Natural killer cell treated with Interleukin-12 subunit alpha and Interleukin-12 subunit beta and Interleukin-15 and Interleukin-18, amount 100 ng/mL, for 72 hours (primary cell): ENCODE measurements around the gene SMCR8. TPM values are rescaled to one million over a fixed set of nuclear protein-coding genes. Genes with fewer than 3 reads are reported as not detected.

Experiments
- ATAC-seq, 2 donors: fragments of 150-1000 bp; cut with Tn5 transposase in 1 of 2; sonication (Bioruptor Pico), chemical (Tn5 transposase) in 1 of 2; 2 replicates each; pipeline ENCODE4 v1.10.0; 2021
- DNase-seq: peaks from one replicate; pipeline ENCODE4 v3.0.0; 2022; ENCODE audit warnings: low spot score
- H3K27ac Mint-ChIP-seq, 2 donors: 1 replicate in 1 of 2; 2 replicates in 1 of 2; pipeline ENCODE4 v1.8.0; 2022; ENCODE audit warnings: mixed read lengths in 2 of 2, mild to moderate bottlenecking in 1 of 2, moderate library complexity in 1 of 2
- H3K27me3 Mint-ChIP-seq, 2 donors: 1 replicate in 1 of 2; 2 replicates in 1 of 2; pipeline ENCODE4 v1.8.0; 2022; ENCODE audit warnings: mixed read lengths in 2 of 2
- H3K36me3 Mint-ChIP-seq: one replicate; pipeline ENCODE4 v1.8.0; 2022; ENCODE audit warnings: mixed read lengths
- H3K4me1 Mint-ChIP-seq, 2 donors: 1 replicate in 1 of 2; 2 replicates in 1 of 2; pipeline ENCODE4 v1.8.0; 2022; ENCODE audit warnings: low read depth in 2 of 2, mixed read lengths in 2 of 2, mild to moderate bottlenecking in 1 of 2
- H3K4me3 Mint-ChIP-seq: one replicate; pipeline ENCODE4 v1.8.0; 2022; ENCODE audit warnings: mixed read lengths
- H3K9me3 Mint-ChIP-seq: 2 replicates; pipeline ENCODE4 v1.8.0; 2022; ENCODE audit warnings: mixed read lengths
- total RNA-seq, 2 donors: library from RNA; stranded (reverse); gene quantifications; one replicate each; pipeline ENCODE4 v1.2.3, GENCODE V29; 2022

The SMCR8 gene, protein sequence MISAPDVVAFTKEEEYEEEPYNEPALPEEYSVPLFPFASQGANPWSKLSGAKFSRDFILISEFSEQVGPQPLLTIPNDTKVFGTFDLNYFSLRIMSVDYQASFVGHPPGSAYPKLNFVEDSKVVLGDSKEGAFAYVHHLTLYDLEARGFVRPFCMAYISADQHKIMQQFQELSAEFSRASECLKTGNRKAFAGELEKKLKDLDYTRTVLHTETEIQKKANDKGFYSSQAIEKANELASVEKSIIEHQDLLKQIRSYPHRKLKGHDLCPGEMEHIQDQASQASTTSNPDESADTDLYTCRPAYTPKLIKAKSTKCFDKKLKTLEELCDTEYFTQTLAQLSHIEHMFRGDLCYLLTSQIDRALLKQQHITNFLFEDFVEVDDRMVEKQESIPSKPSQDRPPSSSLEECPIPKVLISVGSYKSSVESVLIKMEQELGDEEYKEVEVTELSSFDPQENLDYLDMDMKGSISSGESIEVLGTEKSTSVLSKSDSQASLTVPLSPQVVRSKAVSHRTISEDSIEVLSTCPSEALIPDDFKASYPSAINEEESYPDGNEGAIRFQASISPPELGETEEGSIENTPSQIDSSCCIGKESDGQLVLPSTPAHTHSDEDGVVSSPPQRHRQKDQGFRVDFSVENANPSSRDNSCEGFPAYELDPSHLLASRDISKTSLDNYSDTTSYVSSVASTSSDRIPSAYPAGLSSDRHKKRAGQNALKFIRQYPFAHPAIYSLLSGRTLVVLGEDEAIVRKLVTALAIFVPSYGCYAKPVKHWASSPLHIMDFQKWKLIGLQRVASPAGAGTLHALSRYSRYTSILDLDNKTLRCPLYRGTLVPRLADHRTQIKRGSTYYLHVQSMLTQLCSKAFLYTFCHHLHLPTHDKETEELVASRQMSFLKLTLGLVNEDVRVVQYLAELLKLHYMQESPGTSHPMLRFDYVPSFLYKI
- total RNA-seq: 10 to 100 TPM; 29.1 to 32.1 TPM

- Mint-ChIP-seq H3K9me3 (no peaks in the 10 kb centered on the region), H3K4me1 (peaks cover 65 to 70% of the 10 kb centered on the region in 2 donors), H3K27ac (peak within 1 kb of the TSS; percentile 98), H3K27me3 (no peaks in the 10 kb centered on the region), H3K36me3 (peaks cover 11% of the 10 kb centered on the region), H3K4me3 (peak within 1 kb of the TSS; percentile 92)
- DNase-seq: peak; percentile 98
- ATAC-seq: peak; percentile 96 to 97
Measured at GRCh38 chr17:18314731-18315561, at the start of gene SMCR8, which contains the start of gene TOP3A. SMCR8 (plus strand) TSS chr17:18315293; CDS start chr17:18315790, 497 bp downstream. TOP3A (minus strand) TSS chr17:18314994; CDS start chr17:18314778, 216 bp downstream.

GRCh38 chr17:18267366-18267765 is 47.7 kb upstream of the SMCR8 start:
- Mint-ChIP-seq H3K36me3 (no peaks in the 10 kb centered on the region), H3K27me3 (no peaks in the 10 kb centered on the region), H3K4me3 (no peak overlapping the region), H3K4me1 (no peaks in the 10 kb centered on the region), H3K27ac (no peak overlapping the region), H3K9me3 (no peaks in the 10 kb centered on the region)
- ATAC-seq (peak; percentile 49 to 51), DNase-seq (no peak)

DNA sequence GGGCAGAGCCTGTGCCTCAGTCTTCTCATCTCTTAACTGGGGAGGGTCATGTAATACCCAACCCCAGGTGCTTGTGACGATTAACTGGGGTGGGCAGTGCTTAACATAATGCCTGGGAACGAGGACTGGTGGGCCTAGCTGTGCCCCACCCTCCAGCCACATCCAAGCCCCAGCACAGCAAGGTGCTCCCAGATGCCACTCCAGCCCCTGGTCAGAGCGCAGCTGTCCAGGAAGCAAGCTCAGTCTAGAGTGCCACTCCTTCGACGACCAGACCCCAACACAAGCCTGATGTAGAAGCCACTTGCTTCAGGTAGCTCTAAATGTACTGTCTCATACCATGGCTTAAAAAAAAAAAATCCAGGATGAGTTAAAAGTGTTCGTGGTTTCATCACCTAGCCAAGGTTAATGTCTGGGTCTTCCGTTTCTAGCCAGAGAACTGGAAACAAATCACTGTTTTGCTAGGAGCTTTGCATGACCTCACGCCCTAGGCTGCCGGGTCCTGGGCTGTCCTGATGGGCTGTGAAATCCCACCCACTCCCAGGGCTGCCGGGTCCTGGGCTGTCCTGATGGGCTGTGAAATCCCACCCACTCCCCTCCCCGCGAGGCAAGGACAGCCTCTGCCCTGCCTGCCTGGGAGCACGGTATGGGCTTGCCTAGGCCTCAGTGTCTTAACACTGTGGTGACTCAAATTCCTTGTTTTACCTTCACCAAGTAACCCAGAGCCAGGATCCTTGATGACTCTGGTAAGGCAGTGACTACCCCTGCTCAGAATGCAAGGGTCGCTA is 47.0 kb upstream of the SMCR8 start:
- Mint-ChIP-seq H3K36me3 (peaks cover 4% of the 10 kb centered on the region), H3K4me3 (no peak overlapping the region), H3K9me3 (no peaks in the 10 kb centered on the region), H3K27me3 (no peaks in the 10 kb centered on the region), H3K4me1 (peaks cover 0 to 2% of the 10 kb centered on the region in 2 donors), H3K27ac (no peak overlapping the region)
- peak; percentile 45 to 46 for ATAC-seq
- no peak for DNase-seq

- peaks cover 0 to 3% of the 10 kb centered on the region in 2 donors for H3K4me1 Mint-ChIP-seq
- peaks cover 4% of the 10 kb centered on the region for H3K36me3 Mint-ChIP-seq
- H3K27ac Mint-ChIP-seq: no peak overlapping the region
- H3K9me3 Mint-ChIP-seq: no peaks in the 10 kb centered on the region
- ATAC-seq (no peak), DNase-seq (no peak)
- H3K4me3 Mint-ChIP-seq: no peak overlapping the region
- H3K27me3 Mint-ChIP-seq: no peaks in the 10 kb centered on the region
Measured at GRCh38 chr17:18270046-18270931, 44.8 kb upstream of the SMCR8 start.

DNA sequence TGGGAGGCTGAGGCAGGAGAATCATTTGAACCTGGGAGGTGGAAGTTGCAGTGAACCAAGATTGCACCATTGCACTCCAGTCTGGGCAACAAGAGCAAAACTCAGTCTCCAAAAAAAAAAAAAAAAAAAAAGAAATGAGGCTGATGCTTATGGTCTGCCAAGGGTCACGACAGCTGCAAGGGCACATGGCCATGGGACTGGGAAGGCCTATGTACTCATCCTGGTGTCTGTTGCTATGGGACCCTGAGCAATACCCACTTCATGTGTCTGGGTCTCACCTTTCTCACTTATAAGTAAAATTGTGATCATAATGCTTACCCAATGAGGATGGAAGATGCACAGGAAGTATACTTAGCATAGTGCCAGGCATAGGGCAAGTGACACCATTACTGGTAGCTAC is 38.0 kb upstream of the SMCR8 start:
- ATAC-seq: no peak
- H3K4me3 Mint-ChIP-seq: no peak overlapping the region
- H3K27me3 Mint-ChIP-seq: no peaks in the 10 kb centered on the region
- no peaks in the 10 kb centered on the region for H3K9me3 Mint-ChIP-seq
- no peak for DNase-seq
- H3K27ac Mint-ChIP-seq: no peak overlapping the region
- peaks cover 0 to 3% of the 10 kb centered on the region in 2 donors for H3K4me1 Mint-ChIP-seq
- peaks cover 4% of the 10 kb centered on the region for H3K36me3 Mint-ChIP-seq

- no peaks in the 10 kb centered on the region for H3K27me3 Mint-ChIP-seq
- no peaks in the 10 kb centered on the region for H3K9me3 Mint-ChIP-seq
- no peaks in the 10 kb centered on the region for H3K4me1 Mint-ChIP-seq
- H3K27ac Mint-ChIP-seq: no peak overlapping the region
- ATAC-seq (no peak), DNase-seq (no peak)
- H3K4me3 Mint-ChIP-seq: no peak overlapping the region
- no peaks in the 10 kb centered on the region for H3K36me3 Mint-ChIP-seq
Measured at GRCh38 chr17:18278867-18279266, 36.2 kb upstream of the SMCR8 start.

DNA sequence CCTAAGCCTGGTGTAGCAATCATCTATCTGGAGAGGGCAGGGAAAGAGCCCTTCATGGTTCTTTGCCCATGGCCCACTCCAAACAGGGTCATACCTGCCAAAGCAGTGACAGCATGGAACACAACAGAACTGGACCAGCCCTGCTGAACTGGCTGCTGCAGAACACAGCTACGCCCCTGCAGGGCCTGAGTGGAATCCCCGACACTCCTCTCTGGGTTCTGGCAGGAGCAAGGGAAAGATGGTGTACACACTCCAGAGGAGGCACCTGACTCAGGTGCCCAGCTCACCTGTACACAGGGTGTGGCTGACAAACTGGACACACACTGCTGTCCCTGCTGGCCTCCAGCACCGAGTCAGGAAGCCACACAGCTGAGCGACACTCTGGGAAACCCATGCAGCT is 34.8 kb upstream of the SMCR8 start:
- no peak for DNase-seq
- Mint-ChIP-seq H3K4me1 (no peaks in the 10 kb centered on the region), H3K27ac (no peak overlapping the region), H3K9me3 (no peaks in the 10 kb centered on the region), H3K36me3 (peaks cover under 1% of the 10 kb centered on the region), H3K27me3 (no peaks in the 10 kb centered on the region), H3K4me3 (no peak overlapping the region)
- ATAC-seq: no peak

DNA sequence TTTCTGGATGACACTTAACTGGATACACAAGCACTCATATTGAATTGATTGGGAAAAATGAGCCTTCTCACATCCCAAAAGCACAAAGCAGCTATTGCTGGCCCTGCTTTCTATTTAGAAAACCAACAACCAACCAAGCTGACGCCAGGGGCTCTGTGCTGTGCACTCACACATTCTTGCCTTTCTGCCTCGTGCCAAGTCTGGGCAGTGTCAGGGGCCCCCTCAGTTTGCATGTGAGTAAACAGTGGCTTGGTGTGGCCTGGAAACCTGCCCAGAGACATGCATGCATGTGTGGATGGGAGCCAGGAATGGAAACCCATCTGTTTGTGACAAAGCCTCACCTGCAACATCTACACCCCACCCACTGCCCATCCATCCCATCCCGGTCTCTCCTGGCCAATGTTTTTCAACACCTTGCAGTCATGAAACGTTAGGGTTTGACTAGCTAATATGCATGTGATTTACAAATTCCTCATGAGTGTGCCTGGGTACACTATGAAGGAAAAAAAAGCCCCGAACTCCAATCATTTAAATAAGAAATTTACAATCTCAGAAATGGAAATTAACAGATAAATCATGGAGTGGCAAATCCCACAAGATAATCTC is 34.2 kb upstream of the SMCR8 start:
- Mint-ChIP-seq H3K9me3 (no peaks in the 10 kb centered on the region), H3K4me3 (no peak overlapping the region), H3K27me3 (no peaks in the 10 kb centered on the region), H3K27ac (no peak overlapping the region), H3K4me1 (no peaks in the 10 kb centered on the region), H3K36me3 (peaks cover 6% of the 10 kb centered on the region)
- ATAC-seq (no peak), DNase-seq (no peak)

GRCh38 chr17:18281788-18282187 is 33.3 kb upstream of the SMCR8 start:
- H3K4me3 Mint-ChIP-seq: no peak overlapping the region
- no peaks in the 10 kb centered on the region for H3K4me1 Mint-ChIP-seq
- no peak for ATAC-seq
- H3K36me3 Mint-ChIP-seq: peaks cover 7% of the 10 kb centered on the region
- no peaks in the 10 kb centered on the region for H3K27me3 Mint-ChIP-seq
- no peak overlapping the region for H3K27ac Mint-ChIP-seq
- H3K9me3 Mint-ChIP-seq: no peaks in the 10 kb centered on the region
- DNase-seq: no peak

- H3K9me3 Mint-ChIP-seq: no peaks in the 10 kb centered on the region
- no peak overlapping the region for H3K4me3 Mint-ChIP-seq
- DNase-seq (no peak), ATAC-seq (no peak)
- H3K27ac Mint-ChIP-seq: no peak overlapping the region
- H3K4me1 Mint-ChIP-seq: no peaks in the 10 kb centered on the region
- H3K27me3 Mint-ChIP-seq: no peaks in the 10 kb centered on the region
- H3K36me3 Mint-ChIP-seq: peaks cover 7% of the 10 kb centered on the region
Measured at GRCh38 chr17:18285296-18285695, 29.8 kb upstream of the SMCR8 start.

GRCh38 chr17:18291718-18292540 is 23.2 kb upstream of the SMCR8 start:
- Mint-ChIP-seq H3K27ac (no peak overlapping the region), H3K4me1 (no peaks in the 10 kb centered on the region), H3K4me3 (no peak overlapping the region), H3K9me3 (no peaks in the 10 kb centered on the region), H3K36me3 (no peaks in the 10 kb centered on the region), H3K27me3 (no peaks in the 10 kb centered on the region)
- no peak for ATAC-seq
- DNase-seq: no peak
